Measurements from ENCODE around the gene CLMN.

Gene CLMN

DNA sequence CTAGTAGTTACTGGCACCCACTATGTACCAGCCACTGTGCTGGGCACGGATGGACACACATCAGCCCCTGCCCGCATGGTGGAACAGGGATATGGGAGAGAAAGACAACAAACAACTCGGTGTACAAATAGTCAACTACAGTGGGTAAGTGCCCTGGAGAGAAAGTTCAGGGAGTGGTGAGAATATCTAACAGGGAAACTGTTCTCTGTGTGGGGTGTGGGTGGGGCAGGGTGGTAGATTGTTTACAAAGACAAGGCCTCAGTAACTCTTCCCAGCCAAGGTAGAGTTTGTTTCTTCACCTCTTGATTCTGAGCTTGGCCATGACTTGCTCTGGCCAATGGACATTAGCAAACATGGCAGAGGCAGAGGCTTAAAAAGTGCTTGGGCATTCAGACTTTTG is 12.9 kb upstream of the CLMN start:
- Mint-ChIP-seq H3K27ac (peak overlapping the region; percentile 39), H3K27me3 (peaks cover 22% of the 10 kb centered on the region), H3K4me1 (ENCODE audit: low read depth) (no peaks in the 10 kb centered on the region), H3K9me3 (no peaks in the 10 kb centered on the region), H3K36me3 (ENCODE audit: low read depth) (no peaks in the 10 kb centered on the region), H3K4me3 (no peak overlapping the region)
- no peak for DNase-seq

DNA sequence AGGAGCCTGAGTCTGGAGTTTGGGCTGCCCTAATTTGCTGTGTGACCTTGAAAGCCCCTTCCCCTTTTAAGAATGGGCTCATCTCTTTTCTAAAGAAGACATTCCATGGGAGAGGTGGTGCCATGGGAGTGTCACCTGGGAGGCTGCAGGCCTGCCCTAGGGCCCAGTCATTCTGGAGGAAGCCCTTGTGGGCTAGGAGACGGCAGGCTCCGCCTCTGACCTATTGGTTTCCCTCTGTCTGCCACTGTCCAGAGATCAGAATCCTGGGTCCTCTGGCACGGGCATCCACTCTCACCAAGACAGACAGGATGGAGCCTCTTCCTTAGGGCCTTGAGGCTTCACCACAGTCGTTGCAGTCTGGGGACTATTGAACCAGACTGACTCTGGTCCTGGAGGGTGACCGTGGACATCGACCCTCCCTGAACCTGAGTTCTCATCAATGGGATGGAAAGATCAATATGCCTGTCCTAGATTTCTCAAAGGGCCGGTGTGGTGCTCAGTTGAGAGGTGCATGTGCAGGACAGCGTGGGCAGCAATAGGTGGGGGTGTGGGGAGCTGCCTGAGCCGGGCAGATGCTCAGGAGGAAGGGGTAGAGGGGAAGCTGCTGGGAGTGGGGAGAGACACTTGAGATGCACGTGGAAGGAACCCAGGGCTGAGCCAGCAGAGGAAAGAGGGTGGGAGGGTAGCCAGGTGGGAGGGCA is 12.2 kb upstream of the CLMN start:
- H3K36me3 Mint-ChIP-seq (ENCODE audit: low read depth): no peaks in the 10 kb centered on the region
- no peaks in the 10 kb centered on the region for H3K9me3 Mint-ChIP-seq
- no peak overlapping the region for H3K4me3 Mint-ChIP-seq
- H3K4me1 Mint-ChIP-seq (ENCODE audit: low read depth): no peaks in the 10 kb centered on the region
- peaks cover 24% of the 10 kb centered on the region for H3K27me3 Mint-ChIP-seq
- DNase-seq: no peak
- no peak overlapping the region for H3K27ac Mint-ChIP-seq

DNA sequence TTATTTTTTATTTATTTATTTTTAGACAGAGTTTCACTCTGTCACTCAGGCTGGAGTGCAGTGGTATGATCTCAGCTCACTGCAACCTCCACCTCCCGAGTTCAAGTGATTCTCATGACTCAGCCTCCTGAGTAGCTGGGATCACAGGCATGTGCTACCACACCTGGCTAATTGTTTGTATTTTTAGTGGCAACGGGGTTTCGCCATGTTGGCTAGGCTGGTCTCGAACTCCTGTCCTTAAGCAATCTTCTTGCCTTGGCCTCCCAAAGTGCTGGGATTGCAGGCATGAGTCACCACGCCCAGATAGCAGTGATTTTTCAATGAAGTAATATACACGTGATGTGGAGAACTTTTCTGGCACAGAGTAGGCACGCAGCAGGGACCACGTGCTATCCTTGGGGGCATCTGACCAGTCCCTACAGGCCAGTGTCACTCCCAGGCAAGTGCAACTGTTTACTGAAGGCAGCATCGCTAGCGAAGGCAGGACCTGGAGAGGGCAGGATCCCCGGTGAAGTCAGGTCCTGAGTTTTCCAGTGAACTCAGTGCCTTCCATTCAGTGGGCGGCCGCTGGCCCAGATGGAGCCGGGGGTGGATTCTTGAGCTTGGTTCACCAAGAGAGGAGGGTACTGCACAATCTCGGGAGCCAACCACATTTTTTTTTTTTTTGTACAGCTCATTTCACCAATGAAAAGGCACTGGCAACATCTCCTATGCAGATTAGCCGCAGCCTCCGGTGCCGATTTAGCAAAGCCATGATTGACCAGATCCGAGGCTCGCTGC is 11.1 kb upstream of the CLMN start:
- Mint-ChIP-seq H3K36me3 (ENCODE audit: low read depth) (no peaks in the 10 kb centered on the region), H3K27ac (no peak overlapping the region), H3K4me1 (ENCODE audit: low read depth) (no peaks in the 10 kb centered on the region), H3K27me3 (peaks cover 18% of the 10 kb centered on the region), H3K4me3 (no peak overlapping the region), H3K9me3 (no peaks in the 10 kb centered on the region)
- no peak for DNase-seq

DNA sequence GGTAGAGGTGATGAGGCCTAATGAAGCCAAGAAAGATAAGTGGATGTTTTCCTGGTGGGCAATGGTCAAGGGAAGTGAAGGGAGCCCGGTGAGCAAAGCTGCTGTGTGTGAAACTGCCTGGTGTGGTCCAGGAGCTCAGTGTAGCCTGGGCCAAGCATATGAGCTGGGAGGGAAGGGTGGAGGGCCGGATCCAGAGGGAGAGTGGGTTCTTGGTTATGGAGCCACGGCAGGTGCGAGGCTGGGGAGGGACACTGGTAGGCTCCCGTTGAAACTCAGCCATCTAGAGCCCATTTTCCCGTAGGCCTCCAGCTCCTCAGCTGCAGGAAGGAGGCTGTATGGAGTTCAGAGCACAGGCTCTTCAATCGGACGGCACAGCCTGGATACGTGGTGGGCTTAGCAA is 10.2 kb upstream of the CLMN start:
- Mint-ChIP-seq H3K4me3 (no peak overlapping the region), H3K4me1 (ENCODE audit: low read depth) (no peaks in the 10 kb centered on the region), H3K9me3 (no peaks in the 10 kb centered on the region), H3K36me3 (ENCODE audit: low read depth) (no peaks in the 10 kb centered on the region), H3K27ac (no peak overlapping the region), H3K27me3 (peaks cover 15% of the 10 kb centered on the region)
- no peak for DNase-seq

DNA sequence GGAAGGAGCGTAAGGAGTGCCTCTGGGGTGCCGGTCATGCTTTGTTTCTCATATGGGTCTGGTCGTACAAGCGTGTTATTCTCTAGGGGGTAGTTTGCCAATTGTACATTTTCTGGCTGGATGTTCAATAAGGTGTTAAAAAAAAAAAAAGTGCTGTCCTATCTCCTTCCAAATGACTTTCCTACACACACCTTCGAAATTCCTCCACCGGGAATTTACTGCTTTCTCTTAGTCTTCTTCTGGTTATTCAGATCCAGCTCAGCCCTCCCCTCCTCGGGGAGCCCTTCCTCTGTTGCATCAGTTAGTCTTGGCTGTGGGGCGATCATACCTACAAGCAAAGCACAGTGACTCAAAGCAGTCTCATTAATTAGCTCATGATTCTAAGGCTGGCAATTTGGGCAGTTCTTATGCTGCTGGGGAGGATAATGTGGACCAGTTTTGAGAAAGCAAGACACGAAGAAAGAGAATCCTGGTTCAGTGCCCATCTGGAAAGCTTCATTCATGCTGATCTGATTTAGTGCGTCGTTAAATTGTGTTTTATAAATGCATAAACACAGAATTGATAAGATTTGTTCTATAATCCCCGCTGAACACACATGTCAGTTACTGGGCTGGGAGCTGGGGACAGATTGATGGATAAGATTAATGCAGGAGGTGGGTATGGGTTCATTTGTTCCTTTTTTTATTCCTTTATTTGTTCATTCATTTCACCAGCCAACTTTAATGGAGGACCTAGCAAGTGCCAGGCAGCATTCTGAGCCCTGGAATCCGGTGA is 9.2 kb upstream of the CLMN start:
- peaks cover 16% of the 10 kb centered on the region for H3K27me3 Mint-ChIP-seq
- no peak for DNase-seq
- H3K4me1 Mint-ChIP-seq (ENCODE audit: low read depth): no peaks in the 10 kb centered on the region
- no peaks in the 10 kb centered on the region for H3K9me3 Mint-ChIP-seq
- H3K4me3 Mint-ChIP-seq: no peak overlapping the region
- H3K36me3 Mint-ChIP-seq (ENCODE audit: low read depth): no peaks in the 10 kb centered on the region
- H3K27ac Mint-ChIP-seq: no peak overlapping the region

DNA sequence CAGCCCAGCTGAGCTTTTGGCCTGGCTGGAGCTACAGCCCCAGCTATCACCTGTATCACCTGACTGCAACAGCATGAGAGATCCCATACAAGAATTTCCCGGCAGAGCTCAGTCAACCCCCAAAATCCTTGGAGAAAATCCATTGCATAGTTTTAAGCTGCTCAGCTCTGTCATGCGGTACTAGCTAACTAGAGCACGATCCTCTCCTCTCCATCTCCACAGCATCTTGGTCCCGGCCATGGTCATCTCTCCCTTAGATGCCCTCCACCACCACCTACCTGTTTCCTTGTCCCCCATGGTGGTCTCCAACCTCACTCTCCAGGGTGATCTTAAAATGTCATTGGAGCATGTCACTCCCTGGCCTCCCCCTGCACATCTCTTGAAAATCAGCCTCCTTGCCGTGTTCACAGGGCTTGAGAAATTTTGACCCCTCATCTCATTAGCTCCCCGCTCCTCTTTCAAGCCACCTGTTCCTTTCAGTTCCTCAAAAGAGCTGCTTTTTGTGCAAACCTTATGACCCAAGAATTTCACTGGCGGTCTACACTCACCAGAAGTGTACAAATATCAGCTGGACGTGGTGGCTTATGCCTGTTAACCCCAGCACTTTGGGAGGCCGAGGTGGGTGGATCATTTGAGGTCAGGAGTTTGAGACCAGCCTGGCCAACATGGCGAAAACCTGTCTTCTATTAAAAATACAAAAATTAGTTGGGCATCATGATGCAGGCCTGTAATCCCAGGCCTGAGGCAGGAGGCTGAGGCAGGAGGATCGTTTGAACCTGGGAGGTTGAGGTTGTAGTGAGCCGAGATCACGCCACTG is 8.1 kb upstream of the CLMN start:
- H3K27ac Mint-ChIP-seq: no peak overlapping the region
- H3K36me3 Mint-ChIP-seq (ENCODE audit: low read depth): no peaks in the 10 kb centered on the region
- no peaks in the 10 kb centered on the region for H3K4me1 Mint-ChIP-seq (ENCODE audit: low read depth)
- no peak for DNase-seq
- no peak overlapping the region for H3K4me3 Mint-ChIP-seq
- peaks cover 21% of the 10 kb centered on the region for H3K27me3 Mint-ChIP-seq
- no peaks in the 10 kb centered on the region for H3K9me3 Mint-ChIP-seq

DNA sequence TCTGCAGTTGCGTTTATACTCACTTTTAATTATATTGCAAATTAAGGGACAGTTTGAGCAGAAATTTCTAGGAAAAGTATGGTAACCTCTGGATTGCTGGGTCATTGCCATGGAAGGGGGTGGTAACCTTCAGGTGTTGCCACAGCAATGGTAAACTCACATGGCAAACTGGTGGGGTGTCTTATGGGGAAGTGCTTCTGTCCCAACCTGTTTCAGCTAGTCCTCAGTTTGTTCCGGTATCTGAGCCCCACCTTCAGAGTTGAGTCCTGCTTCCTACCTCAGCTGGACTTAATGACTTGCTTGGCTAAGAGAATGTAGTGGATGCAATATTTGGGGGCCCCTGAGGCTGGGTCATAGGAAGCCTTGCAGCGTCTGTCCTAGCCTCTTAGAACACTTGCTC is 7.3 kb upstream of the CLMN start:
- H3K36me3 Mint-ChIP-seq (ENCODE audit: low read depth): no peaks in the 10 kb centered on the region
- no peaks in the 10 kb centered on the region for H3K9me3 Mint-ChIP-seq
- no peak for DNase-seq
- no peaks in the 10 kb centered on the region for H3K4me1 Mint-ChIP-seq (ENCODE audit: low read depth)
- peaks cover 28% of the 10 kb centered on the region for H3K27me3 Mint-ChIP-seq
- H3K27ac Mint-ChIP-seq: no peak overlapping the region
- H3K4me3 Mint-ChIP-seq: no peak overlapping the region

DNA sequence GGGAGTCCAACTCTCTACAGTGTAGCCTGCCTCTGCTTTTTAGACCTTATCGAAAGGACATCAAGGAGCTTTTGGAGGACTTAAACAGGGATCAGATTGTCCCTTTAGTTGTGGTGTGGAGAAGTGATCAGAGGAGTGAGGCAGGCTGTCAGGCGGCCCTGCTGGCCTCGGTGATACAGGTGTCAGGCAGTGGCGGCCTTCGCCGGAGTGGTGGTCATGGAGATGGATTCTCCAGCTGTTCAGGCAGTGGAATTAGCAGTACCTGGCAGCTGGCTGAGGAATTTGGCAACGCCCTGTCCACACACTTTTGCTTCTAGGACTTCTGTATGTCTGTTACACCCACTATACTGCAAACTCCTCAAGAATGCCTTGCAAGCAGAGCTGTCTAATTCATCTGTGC is 4.2 kb upstream of the CLMN start:
- no peak for DNase-seq
- Mint-ChIP-seq H3K4me3 (no peak overlapping the region), H3K4me1 (ENCODE audit: low read depth) (peaks cover 5% of the 10 kb centered on the region), H3K36me3 (ENCODE audit: low read depth) (no peaks in the 10 kb centered on the region), H3K27ac (no peak overlapping the region), H3K27me3 (peaks cover 41% of the 10 kb centered on the region), H3K9me3 (no peaks in the 10 kb centered on the region)

DNA sequence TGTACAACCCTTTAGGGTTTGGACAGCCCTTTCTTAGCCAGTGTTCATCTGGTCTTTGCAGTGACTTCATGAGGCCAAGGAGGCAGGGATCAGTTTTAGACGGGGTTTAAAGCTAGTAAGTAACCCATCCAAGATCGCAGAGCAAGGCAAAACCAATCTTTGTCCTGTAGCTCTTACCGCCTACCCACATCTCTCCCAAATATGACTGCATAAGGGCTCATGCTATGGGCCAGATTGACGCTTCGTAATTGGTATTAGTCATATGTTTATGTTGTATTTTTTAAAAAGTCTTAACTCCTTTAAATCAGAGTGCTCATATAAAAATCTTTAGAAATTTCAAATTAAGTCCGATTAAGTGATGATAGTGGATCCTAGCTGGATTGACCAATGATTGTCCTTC is 3.7 kb upstream of the CLMN start:
- Mint-ChIP-seq H3K27me3 (peaks cover 47% of the 10 kb centered on the region), H3K4me1 (ENCODE audit: low read depth) (peaks cover 10% of the 10 kb centered on the region), H3K36me3 (ENCODE audit: low read depth) (no peaks in the 10 kb centered on the region), H3K9me3 (no peaks in the 10 kb centered on the region), H3K4me3 (no peak overlapping the region), H3K27ac (no peak overlapping the region)
- DNase-seq: no peak

DNA sequence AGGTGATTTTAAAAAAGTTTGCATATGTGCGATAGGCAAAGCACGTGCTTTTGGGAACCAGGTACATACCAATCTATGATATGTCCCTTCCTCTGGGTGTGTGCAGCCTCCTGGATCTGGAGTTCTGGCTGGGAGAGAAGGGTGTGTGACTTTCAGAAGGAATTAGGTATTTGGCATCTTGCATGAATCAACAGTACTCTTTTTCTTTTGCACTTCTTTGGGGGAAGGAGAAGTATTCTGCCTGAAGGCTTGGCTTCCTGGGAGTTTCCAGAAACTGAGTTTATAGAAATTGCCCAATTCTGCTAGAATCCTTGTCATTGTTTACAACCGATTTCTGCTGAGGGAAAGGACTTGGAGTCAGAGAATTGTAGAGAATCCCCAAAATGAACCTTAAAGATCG is 2.9 kb upstream of the CLMN start:
- no peak overlapping the region for H3K4me3 Mint-ChIP-seq
- peaks cover 51% of the 10 kb centered on the region for H3K27me3 Mint-ChIP-seq
- no peak for DNase-seq
- peaks cover 10% of the 10 kb centered on the region for H3K4me1 Mint-ChIP-seq (ENCODE audit: low read depth)
- no peak overlapping the region for H3K27ac Mint-ChIP-seq
- H3K36me3 Mint-ChIP-seq (ENCODE audit: low read depth): no peaks in the 10 kb centered on the region
- H3K9me3 Mint-ChIP-seq: no peaks in the 10 kb centered on the region

DNA sequence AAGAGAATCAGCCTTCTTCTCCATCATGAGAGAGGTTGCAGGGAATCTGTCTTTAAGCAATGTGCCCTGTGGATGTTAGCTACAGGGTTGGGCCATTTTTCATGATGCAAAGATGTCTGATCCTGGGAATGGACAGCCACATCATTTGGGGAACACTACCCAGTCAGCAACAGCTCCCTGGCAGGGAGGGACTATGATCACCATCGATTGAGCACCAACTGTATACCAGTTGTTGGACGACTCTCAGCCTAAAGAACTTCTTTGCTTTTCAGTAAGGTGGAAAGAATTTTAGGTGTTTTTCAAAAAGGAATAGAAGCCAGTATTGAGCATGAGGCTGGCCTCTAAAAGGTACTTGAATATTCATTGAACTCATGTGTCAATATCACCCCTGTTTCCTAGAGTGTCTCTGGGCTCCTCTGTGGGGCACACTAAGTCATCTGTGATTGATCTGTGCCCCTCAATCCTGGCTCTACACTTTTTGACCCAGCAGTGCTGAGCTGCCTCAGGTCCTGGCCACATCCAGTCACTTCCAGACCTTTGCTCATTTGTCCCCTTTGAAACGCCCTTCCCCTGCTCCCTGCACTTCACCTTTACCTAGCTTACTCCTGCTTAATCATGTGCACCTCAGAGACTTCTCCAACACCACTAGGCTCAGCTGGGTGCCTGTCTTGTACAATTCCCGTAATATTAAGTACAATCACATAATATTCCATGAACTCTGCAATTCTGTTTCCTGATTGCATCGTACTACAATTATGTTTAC is 2.2 kb upstream of the CLMN start:
- H3K27me3 Mint-ChIP-seq: peaks cover 52% of the 10 kb centered on the region

DNA sequence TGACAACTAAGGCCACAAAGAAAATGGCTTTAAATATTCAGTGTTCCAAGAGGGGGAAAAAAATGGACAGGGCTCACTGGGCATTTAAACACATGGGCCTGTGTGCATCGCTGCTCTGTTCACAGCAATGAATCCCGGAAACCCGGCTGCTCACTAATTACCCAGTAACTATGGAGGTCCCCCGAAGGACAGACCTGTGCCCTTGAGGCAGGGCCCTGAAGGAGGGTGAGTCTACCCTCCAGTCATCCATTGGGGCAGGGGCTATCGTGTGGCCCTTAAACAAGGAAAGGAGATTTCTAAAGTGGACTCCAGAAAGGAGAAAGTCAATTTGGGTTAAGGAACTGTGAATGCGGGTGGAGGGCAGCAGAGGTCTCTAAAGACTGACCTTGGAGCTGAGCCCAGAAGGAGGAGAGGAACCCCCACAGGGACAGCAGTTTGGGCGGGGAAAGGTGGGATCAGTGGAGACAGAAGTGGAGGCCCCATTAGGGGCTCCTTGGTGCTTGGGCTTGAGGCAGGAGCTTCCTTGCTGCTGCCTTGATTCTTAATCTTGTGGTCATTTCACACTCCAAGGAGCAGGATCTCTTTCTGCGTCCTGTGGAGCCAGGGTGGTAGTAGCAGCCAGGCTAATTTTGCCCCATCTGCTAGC is 1.4 kb upstream of the CLMN start:
- DNase-seq: no peak
- Mint-ChIP-seq H3K27ac (no peak overlapping the region), H3K27me3 (peaks cover 59% of the 10 kb centered on the region), H3K36me3 (ENCODE audit: low read depth) (no peaks in the 10 kb centered on the region), H3K4me1 (ENCODE audit: low read depth) (peaks cover 10% of the 10 kb centered on the region), H3K9me3 (no peaks in the 10 kb centered on the region), H3K4me3 (no peak overlapping the region)

More for the DNA sequence above, 2.2 kb upstream of the CLMN start:
- no peak for DNase-seq
- Mint-ChIP-seq H3K9me3 (no peaks in the 10 kb centered on the region), H3K27ac (no peak overlapping the region), H3K4me3 (no peak overlapping the region), H3K4me1 (ENCODE audit: low read depth) (peaks cover 10% of the 10 kb centered on the region), H3K36me3 (ENCODE audit: low read depth) (no peaks in the 10 kb centered on the region)

DNA sequence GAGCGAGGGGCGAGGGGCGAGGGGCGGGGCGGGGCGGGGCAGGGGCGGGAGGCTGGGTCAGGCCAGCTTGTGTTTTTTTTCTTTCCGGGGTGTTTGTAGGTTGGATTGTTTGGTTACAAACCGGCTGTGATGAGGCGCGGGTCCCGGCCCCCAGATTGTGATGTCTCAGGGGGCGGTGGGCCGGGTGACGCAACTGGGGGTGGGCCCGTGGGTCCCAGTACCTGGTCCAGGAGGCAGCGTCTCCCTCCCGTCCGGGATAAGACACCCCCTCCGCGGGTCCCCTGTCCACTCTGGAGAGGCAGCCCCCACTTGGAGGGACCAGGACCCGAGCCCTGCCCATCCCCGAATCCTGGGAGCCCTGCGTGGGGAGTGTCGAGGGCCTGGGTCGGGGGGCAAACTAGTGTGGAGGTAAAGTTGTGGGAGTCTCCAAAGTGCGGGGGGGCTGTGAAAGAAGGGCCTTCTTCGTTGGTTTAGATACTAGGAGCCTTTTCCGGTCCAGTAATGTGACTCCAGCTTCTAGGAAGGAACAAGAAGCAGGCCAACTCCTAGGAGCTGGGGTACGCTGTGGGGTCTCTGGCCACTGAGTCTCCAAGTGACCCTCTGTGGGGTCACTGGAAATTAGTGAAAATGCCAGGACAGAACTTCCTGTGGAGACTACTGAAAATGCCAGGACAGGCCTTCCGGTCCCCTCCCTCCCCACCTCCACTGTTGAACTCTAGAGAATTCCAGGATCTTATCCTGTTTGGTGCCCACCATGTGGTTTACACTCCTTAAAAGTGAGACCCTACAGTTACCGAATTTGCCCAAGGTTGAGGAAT is 579 bp upstream of the CLMN start:
- Mint-ChIP-seq H3K36me3 (ENCODE audit: low read depth) (no peaks in the 10 kb centered on the region), H3K9me3 (no peaks in the 10 kb centered on the region), H3K27ac (no peak overlapping the region), H3K4me3 (peak overlapping the region; percentile 67), H3K27me3 (peaks cover 65% of the 10 kb centered on the region), H3K4me1 (ENCODE audit: low read depth) (peaks cover 10% of the 10 kb centered on the region)
- DNase-seq: no peak

Data from activated T-cell treated with anti-CD3 and anti-CD28 coated beads, Interleukin-2, amount 50 U/mL, for 24 hours (primary cell).